ENCODE data around the gene MLEC.

Gene MLEC, protein sequence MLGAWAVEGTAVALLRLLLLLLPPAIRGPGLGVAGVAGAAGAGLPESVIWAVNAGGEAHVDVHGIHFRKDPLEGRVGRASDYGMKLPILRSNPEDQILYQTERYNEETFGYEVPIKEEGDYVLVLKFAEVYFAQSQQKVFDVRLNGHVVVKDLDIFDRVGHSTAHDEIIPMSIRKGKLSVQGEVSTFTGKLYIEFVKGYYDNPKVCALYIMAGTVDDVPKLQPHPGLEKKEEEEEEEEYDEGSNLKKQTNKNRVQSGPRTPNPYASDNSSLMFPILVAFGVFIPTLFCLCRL

DNA sequence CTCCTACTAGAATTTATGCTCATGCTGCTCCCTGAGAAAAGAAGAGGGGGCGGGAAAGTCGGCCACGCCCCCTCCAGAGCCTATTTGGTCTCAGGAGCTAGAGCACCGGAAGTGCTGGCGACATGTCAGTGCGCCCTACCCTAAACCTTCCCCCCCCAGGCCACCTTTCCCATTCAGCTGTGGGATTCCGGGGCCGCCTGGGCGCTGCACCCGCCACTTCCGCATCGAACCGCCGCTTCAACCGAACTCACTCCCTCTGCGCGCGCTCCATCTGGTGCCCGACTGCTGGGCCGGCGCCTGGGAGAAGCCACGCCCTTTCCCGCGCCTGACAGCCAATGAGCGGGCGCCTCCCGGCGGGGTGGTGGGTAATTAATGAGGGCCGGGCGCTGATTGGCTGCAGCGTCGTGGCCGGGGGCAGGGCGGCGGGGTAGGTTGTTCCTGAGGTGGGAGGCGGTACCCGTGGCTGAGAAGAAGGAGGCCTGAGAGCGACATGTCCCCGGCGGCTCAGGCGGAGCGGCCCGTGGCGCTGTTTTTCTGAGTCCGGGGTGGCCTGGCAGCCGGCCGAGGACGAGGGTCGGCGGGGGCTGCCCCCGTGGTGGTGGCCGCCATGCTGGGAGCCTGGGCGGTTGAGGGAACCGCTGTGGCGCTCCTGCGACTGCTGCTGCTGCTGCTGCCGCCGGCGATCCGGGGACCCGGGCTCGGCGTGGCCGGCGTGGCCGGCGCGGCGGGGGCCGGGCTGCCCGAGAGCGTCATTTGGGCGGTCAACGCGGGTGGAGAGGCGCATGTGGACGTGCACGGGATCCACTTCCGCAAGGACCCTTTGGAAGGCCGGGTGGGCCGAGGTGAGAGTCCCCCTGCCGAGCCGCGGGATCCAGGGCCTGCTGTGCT, at the start of gene MLEC:
MLEC (plus strand) TSS at position 460 of the 888 bp plus-strand sequence; CDS start at position 608, 148 bp downstream.
- peak; percentile 98 for DNase-seq

DNA sequence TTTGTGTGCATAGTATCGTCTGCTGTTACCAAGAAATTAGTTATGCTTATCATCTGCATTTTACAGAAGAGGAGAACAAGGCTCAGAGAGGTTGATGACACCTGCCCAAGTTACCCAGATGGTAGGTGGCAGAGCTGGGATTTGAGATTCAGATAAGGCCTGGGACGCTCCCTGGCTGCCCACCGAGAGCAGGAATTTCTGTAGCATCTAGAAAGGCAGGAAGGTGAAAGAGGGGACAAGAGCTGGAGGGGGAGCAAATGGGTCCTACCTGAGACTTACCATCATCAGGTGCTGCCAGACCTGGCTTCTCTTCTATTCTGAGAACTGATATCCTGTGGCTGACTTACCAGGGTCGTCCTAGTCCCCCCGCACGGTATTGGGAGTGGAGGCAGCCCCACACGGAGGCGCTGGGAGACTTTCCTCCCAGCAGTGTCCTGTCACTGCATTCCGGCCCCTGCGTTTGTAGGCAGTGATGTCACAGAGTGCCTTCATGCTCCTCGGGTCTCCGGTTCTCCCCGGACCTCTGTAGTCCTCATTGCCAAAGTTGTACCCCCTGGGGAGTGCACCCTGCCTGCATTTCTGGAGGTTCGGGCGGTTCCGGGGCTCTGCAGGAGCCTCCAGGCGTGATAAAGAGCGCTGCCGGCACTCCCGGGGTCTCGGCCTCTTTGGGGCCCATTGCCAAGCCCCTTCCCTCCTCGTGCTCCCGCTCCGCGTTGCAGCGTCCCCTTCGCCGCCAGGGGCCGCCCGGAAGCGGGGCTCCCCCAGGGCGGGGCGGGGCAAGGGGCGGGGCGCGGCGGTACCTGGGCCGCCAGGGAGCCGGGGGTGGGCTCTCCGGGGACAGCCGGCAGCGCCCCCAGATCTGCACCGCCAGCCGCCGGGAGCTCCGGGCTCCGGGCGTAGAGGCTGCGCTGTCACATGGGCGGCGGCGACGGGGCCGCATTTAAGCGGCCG, 46.9 kb upstream of the MLEC start, which contains the start of gene CABP1:
CABP1 (plus strand) TSS at position 856 of the 951 bp plus-strand sequence; CDS start at position 916, 60 bp downstream.
- no peak for DNase-seq

GRCh38 chr12:120640861-120641833, 45.8 kb upstream of the MLEC start:
- DNase-seq = peak; percentile 63

DNA sequence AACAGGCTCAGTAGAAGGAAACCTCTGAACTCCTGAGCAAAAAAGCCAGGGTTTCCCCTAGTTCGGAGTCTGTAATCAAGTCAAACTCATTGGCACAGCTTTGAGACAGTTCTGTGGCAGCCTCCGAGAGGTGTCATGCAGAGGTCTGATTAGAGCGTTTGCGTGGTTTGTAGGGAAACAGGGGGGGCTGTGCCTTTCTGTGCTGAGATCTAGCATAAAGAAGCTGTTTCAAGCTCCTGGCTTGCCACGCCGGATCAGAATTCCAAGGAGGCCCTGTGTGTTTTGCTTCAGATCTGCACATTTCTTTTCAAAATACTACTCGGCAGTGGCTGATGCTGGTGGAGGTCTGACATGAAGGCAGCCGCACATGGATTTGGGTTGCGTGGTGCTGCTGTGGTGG, 44.8 kb upstream of the MLEC start:
- DNase-seq = no peak

DNA sequence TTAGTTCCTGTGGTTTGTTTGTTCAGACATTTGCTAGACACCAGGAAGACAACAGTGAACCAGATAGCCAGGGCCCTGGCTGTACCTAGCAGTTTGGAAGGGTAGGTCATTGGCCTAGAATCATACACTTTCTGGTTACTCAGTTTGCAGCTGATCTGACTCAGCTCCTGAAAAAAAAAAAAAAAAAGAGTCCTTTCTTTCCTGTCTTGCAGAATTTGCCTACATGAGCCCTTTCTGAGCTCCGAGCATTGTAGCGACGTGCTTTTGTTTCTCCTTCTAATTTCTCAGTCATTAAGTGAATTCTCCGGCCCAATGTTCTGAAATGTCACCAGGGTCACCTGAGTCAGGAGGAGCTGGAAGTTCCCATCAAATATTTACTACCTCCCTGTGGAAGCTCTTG, 44.1 kb upstream of the MLEC start:
- no peak for DNase-seq

DNA sequence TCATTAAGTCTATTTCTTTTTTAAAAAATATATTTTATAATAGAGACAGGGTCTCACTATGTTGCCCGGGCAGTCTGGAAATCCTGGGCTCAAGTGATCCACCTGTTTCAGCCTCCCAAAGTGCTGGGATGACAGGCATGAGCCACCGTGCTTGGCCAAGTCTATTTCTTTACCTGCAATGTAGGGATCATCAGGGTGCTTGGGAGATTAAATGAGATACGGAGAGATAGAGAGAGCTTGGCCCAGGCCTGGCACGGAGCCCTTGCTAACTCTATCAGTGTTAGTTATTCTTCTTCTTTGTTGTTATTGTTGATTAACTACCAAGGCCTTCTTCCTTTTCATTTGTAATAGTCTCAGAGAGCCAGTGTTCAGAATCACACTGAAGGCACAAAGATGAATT, 43.4 kb upstream of the MLEC start:
- no peak for DNase-seq

DNA sequence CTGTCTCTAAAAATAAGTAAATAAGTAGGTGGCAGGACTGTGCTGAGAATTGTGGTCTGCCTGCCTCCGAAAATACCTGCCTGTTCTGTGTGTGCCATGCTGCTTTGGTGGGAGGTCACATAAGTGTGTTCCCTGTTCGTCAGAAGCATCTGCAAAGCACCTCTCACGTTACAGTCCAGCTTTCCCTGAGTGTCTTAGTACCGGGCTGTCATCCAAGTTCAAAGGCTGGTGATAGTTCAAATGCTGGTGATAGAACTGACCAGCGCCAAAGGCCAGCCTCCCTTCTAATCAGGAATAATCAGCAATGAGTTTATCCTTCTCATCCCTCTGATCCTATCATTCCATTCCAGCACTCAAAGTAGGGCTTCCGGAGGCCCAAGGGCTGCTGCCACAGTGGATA, 40.9 kb upstream of the MLEC start:
- no peak for DNase-seq

GRCh38 chr12:120647375-120647755, 39.6 kb upstream of the MLEC start:
- DNase-seq = no peak

- no peak for DNase-seq
Measured at GRCh38 chr12:120649442-120650232, 37.3 kb upstream of the MLEC start.

- no peak for DNase-seq
Measured at GRCh38 chr12:120650233-120650690, 36.7 kb upstream of the MLEC start.

GRCh38 chr12:120651821-120652220, 35.1 kb upstream of the MLEC start:
- peak; percentile 69 for DNase-seq

DNA sequence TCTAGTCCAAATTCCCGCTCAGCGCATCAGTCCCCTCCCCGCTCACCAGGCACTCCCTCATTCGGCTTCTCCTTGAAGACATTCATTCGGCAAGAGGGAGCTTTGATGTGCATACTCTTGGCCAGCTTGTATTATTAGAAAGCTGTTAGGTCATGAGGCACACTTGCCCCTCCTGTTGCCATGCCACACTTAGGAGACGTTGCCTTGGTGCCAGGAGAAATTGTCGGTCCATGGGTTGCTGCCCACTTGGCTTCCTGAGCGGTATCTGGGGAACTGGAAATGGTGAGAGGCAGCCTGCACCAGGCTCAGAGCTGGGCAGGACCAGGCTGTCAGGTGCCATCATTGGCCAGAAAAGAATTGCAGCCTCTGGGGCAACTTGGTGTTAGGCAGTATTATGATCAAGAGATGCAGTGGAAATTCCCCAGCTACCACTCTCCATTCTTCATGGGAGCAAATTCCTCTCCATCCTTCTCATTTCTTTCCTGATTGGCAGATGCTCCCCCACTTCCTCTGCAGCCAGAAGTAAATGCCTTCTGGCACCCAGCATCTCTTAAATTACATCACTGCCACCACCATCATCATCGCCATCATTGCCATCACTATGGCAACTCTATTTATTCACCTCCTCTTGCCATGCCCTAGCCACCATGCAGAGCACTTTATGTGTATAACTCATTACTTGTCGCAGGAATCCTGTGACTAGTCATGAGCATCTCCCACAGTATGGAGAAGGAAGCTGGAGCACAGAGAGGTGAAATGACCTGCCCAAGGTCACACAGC, 34.1 kb upstream of the MLEC start:
- DNase-seq = no peak

DNA sequence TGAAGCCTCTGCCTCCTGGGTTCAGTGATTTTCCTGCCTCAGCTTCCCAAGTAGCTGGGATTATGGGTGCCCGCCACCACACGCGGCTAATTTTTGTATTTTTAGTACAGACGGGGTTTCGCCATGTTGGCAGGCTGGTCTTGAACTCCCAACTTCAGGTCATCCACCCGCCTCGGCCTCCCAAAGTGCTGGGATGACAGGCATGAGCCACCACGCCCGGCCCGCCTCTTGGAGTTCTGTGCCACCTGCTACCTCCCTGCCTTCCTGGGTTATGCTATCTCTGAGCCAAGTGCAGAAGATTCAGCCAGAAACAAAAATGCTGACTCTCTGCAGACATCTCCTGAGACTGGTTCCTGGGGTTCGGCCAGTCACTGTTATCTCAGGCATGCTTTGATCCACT, 33.3 kb upstream of the MLEC start:
- no peak for DNase-seq

- DNase-seq = no peak
Measured at GRCh38 chr12:120654656-120655055, 32.3 kb upstream of the MLEC start.

- no peak for DNase-seq
Measured at GRCh38 chr12:120656008-120656407, 30.9 kb upstream of the MLEC start.

GRCh38 chr12:120658286-120659150, 28.4 kb upstream of the MLEC start:
- no peak for DNase-seq

DNA sequence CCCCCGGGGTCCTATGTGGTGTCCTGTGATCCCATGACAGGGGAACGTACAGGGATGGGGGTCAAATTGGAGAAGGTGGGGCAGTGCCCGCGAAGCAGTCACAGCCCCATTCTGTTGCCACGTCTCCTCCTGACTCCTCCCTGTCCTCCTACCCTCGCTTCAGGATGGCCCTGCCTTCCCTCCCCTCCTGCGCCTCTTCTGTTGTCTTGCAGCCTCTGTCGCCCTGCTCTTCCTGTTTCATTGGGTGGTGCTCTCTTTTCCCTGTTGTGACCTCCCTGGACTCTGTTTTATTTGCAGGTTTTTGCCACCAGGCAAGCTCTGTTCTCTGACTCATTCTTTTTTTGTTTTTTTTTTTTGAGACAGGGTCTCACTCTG, 27.8 kb upstream of the MLEC start:
- no peak for DNase-seq

DNA sequence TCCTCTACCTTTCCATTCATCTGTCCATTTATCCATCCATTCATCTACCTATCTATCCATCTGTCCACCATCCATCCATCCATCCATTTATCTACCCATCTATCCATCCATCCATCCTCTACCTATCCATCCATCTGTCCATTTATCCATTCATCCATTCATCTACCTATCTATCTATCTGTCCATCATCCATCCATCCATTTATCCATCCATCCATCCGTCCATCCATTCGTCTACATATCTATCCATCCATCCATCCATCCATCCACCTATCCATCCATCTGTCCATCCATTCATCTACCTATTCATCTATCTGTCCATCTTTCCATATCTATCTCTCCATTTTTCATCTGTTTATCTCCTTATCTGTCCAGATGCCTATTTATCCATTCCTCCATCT, 25.5 kb upstream of the MLEC start:
- no peak for DNase-seq

- DNase-seq = peak; percentile 38
Measured at GRCh38 chr12:120662879-120663278, 24.1 kb upstream of the MLEC start.

Data from suppressor macrophage treated with lipopolysaccharide for 4 hours (primary cell).